ENCODE results near the gene FGF18.
"Not testable (repeated sequence)": the region's sequence is repeated elsewhere in the genome, so short reads cannot be mapped to it uniquely, and the experiment has no call there.

DNA sequence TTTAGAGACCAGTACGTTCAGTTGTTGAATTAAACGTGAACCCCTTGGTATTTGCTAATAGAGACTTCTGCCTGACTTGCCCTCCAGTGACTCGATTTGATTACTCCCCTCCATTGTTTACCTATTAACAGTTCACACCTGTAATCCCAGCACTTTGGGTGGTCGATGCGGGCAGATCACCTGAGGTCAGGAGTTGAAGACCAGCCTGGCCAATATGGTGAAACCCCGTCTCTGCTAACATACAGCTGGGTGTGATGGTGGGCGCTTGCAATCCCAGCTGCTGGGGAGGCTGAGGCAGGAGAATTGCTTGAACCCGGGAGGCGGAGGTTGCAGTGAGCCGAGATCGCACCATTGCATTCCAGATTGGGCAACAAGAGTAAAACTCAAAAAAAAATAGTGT is 22.9 kb upstream of the FGF18 start:
- TF ChIP-seq, protein P1, sequence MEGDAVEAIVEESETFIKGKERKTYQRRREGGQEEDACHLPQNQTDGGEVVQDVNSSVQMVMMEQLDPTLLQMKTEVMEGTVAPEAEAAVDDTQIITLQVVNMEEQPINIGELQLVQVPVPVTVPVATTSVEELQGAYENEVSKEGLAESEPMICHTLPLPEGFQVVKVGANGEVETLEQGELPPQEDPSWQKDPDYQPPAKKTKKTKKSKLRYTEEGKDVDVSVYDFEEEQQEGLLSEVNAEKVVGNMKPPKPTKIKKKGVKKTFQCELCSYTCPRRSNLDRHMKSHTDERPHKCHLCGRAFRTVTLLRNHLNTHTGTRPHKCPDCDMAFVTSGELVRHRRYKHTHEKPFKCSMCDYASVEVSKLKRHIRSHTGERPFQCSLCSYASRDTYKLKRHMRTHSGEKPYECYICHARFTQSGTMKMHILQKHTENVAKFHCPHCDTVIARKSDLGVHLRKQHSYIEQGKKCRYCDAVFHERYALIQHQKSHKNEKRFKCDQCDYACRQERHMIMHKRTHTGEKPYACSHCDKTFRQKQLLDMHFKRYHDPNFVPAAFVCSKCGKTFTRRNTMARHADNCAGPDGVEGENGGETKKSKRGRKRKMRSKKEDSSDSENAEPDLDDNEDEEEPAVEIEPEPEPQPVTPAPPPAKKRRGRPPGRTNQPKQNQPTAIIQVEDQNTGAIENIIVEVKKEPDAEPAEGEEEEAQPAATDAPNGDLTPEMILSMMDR (IDR thresholded peaks at IDR 0.05): not testable (repeated sequence)
- not testable (repeated sequence) for TF ChIP-seq POLR2A (IDR thresholded peaks at IDR 0.05)
